ENCODE measurements around the gene CD302.

DNA sequence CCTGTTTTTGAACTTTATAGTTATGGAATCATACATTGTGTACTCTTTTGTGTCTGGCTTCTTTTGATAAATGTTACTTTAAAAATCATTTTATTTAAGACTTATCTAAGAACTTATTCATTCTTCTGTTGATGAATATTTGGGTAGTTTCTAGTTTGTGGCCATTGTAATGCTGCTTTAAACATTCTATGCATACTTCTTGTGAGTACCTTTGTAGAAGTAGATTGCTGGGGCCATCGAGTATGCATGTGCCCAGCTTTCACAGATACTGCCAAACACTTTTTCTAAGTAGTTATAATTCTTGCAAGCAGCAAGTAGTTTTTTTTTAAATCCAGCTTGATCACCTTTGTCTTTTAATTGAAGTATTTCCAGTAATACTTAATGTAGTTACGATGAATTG is 11.1 kb downstream of the CD302 start:
- no peak for TF ChIP-seq EZH2phosphoT487 (IDR thresholded peaks at IDR 0.05; ENCODE audit: insufficient read depth, low read depth)
- TF ChIP-seq EZH2 (IDR thresholded peaks at IDR 0.05; ENCODE audit: insufficient read depth, poor library complexity, severe bottlenecking), result no peak

Measured in GM23248 (cell line).